Umbilical cord (tissue), 2 donors: ENCODE measurements around the gene SSH3. TPM values are rescaled to one million over a fixed set of nuclear protein-coding genes. Genes with fewer than 3 reads are reported as not detected.
A peak's percentile ranks its signal among the peaks of the same experiment; 100 is the strongest.

Experiments used
- DNase-seq: peaks from one replicate; pipeline ENCODE4 v3.0.0-alpha.2; 2015; ENCODE audit warnings: low spot score
- total RNA-seq: library from RNA; depleted of rRNA; stranded (reverse); fragments of >200 nt; gene quantifications from one replicate; pipeline ENCODE4 v1.2.3, GENCODE V29; 2014; ENCODE audit warnings: low replicate concordance; ENCODE audit not compliant: insufficient read depth

The SSH3 gene
- total RNA-seq, 1 donor from 2014 or later = 7.5 TPM

DNA sequence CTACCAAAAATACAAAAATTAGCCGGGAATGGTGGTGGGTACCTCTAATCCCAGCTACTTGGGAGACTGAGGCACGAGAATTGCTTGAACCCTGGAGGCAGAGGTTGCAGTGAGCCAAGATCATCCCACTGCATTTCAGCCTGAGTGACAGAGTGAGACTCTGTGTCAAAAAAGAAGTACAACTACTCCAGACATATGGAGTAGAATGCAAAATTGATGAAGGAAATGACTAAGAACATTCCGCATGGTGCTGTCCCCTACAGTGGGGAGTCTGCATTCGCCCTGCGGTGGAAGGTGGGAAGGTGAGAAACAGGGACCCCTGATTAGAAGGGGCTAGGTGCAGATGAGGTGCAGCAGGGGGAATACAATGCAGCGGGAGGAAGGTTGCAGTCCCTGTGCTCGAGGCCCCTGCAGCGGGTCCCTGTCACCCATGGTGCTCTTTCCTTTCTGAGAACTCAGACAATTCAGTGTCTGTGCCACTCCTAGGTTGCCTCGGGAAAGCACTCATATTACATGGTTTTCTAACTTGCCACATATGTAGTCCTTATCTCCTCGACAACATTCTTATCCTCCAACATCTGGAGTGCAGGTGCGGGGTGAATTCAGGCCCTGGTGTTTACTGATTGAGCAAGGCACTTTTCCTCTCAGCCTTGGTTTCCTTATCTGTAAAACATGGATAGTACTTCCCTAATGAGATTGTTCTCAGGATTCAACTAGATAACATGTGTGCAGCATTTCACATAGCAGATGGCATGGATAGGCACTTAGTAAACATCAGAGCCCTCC, 44.8 kb downstream of the SSH3 start:
- DNase-seq = no peak

DNA sequence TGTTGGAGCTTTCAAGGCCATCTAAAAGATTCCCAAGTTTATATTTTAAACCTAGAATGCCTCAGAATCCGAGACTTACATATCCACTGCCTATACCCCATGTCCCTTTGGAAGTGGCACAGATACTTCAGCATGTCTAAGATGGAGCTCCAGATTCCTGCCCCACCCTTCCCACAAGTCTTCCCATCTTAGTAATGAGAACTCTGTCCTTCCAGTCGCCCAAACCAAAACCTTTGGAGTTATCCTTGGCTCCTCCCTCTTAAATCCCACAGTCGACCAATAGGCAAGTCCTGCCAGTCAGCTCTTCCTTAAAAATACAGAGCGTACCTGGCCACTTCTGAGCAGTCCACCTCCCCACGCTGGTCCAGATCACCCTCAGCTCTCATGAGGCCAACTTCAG, 45.7 kb downstream of the SSH3 start:
- DNase-seq = no peak

DNA sequence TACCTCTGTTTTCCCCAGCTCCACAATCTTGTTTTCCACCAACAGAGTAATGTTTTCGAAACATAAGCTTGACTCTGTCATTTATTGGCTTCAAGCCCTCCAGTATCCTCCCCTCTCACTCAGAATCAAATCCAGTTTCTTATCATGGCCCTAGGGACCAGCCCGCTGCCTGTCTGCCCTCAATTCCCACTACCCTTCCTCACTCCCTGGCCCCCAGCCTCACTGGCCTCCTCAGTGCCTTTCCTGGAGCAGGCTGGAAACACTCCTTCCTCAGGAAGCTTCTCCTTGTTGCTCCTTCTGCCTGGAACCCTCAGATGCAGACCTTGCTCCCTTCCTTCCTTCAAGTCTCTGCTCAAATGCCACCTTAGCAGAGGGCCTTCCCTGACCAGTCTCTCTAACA, 46.1 kb downstream of the SSH3 start:
- no peak for DNase-seq

DNA sequence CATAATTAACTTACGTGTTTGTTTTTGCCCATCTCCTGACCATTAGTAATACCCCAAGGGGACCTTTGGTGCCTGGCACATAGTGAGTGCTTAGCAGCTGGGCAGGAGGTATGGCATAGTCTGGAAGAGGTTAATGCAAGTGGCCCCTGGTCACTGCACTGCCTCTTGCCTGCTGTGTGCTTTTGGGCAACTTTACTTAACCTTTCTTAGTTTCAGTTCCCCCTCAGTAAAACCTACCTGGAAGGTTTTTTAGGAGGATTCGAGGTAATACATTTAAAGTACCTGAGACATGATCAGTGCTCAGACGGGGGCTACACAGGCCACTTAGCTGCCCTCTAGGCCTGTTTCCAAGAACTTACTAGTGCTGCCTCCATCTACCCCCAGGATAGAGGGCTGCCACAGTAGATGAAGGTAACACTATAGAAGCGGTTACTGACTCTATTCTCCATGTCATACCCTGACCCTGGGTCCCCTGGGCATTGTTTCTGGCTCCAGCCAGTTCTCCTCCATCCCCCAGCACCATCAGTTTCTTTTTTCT, 46.7 kb downstream of the SSH3 start:
- DNase-seq = no peak

DNA sequence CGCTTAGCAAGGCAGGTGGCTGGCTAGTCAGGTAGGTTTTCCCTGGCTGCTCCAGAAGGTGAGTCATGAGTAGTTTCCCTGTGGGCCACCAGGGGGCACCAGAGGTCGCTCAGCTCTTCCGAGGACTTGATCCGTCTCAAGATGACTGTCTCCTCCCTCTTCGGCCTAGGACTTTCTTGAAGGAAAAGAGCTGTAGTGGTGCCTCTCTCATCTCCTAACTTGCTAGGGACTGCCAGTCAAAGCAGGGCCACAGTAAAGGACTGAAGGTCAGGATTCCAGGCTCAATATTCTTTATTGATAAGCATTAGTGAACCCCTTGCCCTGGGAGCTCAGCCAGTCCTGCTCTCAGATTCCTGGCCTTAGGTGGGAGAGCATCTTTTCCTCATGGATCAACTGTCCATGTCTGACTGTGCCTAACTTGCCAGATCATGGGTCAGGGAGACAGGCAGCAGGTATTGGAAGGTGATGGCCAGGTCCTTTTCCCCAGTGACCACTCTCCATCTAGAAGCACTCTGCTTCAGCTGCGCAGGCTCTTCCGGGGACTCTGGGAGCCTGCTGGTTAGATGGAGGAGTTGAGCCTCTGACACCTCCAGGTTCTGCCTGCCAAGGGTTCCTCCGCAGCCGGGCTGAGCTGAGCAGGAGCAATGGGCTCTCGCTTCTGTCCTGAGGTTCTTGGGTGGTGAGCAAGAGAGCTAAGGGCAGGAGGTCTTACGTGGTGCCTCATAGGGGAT, 48.1 kb downstream of the SSH3 start:
- peak; percentile 81 for DNase-seq

DNA sequence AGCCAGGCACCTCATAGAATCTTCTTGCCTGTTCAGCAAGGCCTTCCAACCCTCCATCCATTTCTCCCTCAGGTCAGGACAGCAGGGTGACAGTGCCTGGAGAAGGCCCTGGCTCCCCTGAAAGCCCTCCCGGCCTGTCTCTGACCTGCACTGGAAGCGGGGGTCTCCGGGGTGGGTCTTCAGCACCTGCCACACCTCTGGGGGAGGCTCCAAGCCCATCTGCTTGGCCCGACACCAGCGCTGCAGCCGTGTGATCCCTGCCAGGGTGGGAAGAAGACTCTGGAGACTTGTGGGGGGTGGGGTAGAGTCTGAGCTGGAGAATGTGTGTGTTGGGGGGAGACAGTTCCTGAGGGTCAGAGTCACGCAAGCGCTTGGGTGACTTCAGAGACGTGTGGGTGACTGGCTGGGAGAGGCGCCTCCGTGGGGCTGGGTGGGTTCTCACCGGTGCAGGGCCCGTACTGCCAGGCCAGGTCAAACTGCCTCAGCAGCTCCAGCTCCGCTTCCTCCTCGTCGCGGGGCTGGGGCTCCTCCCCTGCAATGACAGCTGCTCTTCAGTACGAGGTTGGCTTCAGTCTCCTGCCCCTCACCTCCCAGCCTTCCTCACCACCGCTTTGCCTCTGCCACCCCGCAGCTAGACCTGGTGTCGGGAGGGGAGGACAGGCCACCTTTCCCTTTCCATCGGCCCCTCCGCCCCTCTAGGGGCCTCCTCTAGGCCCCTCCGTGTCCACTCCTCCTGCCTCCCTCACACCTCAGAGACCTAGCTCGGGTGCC, 49.4 kb downstream of the SSH3 start:
- DNase-seq = no peak

DNA sequence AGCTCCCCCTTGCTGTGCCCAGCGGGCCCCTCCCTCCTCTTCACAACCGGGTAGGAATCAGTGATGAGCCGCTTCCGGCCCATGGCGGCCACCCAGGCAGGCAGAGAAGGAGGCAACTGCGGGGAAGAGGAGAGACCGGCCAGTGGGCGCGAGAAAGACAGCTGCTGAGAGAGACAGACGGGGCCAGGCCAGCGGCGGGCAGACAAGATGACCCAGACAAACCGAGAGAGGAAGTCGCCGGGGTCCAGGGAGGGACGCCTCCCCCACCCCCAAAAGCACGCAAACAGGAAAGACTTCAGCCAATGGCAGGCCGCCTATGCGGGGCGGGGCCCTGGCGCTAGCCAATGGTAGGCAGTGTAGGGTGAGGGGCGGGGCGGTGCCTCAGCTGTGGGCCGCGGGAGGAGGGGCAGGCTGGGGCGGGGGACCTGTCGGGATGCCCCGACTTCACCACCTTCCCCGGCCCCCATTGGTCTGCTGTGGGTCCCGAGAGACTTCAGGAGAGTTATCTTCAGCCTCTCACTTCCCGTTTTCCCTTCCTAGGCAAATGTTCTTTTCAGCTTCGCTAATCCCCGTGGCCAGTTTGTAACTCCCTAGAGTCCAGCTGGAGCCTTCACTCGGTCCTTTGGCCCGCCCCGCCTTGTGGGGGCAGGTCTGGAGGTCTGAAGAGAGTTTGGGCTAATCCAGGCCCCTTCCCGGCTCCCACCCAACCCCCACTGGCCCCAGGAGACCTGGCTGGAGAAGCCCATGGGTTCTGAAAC, 50.2 kb downstream of the SSH3 start, which contains the start of gene POLD4:
Gene POLD4 (minus strand): TSS at position 230 of the 758 bp plus-strand sequence. CDS start 147 bp downstream, at position 83.
- DNase-seq = peak; percentile 98

DNA sequence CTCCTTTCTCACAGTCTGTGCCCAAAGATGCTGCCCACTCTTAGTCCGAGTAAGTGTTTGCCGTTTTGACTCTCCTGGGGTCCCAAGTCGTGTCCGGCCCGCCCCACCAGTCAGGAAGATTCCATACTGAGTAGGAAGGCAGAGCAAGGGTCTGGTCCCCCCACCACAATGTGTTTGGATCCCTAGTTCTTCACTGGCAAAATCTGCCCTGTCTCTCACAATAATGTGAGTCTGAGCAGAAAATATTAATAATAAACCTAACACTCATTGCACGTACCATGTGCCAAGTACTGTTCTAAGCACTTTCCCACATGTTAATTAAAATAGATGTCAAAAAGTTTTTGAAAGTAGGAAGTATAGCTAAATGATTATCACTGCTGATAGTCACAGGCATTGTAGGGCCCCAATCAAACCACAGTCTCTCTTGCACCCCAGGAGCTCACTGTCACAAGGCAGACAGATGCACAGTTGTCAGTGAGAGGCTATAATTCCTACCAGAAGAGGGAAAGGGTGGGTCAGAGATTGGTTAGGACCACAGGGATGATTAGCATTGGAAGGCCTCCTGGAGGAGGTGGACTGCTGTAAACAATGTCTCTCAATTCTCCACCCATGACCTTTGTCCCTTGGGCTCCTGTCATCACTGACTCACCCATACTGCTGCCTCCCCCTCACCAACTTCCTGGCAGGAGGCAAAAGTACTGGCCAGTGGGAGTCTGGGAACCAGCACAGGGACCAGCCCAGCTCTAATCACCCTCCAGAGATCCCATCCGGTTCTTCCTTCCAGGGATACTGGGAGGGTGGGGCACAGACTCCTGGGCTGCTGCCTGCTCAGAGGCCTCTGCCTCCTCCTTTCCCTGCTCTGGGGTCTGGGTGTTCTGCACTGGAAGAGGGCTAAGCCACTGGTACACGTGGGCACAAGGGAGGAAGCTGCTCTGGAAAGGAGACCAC, 51.0 kb downstream of the SSH3 start:
- DNase-seq = peak; percentile 94

DNA sequence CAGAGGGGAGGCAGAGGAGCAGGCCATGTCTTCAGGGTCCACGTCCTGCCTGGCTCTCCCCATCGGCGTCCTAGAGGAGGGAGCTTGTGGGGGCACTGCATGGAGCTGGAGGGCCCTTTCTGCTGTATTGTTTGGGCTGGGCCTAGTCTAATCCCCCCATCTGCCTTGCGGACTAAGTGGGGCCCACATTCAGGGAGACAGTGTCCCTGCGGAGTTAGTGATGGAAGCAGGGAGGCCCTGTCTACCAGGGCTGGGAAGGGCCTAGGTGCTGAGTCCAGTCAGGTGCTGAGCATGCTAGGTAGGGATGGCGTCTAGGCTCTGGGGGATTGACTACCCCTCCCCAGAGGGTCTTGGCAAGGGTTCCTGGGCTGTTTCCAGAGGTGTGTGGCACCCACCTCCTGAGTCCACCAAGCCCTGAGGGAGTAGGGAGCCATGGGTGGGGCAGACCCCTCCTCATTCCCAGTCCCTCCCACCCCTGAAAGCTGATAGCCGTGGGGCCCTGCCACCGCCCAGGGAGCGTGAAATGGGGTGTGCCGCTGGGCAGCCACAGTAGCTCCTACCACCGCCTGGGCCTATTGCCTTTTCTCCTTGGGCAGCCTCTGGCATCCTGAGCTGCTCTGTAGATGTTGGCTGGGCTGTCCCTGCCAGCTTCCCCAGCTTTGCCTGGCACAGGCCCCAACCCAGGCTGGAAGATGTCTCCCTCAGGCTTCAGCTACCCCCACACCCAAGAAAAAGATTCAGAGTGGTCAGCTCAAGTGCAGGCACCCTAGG, 51.9 kb downstream of the SSH3 start:
- DNase-seq = no peak

DNA sequence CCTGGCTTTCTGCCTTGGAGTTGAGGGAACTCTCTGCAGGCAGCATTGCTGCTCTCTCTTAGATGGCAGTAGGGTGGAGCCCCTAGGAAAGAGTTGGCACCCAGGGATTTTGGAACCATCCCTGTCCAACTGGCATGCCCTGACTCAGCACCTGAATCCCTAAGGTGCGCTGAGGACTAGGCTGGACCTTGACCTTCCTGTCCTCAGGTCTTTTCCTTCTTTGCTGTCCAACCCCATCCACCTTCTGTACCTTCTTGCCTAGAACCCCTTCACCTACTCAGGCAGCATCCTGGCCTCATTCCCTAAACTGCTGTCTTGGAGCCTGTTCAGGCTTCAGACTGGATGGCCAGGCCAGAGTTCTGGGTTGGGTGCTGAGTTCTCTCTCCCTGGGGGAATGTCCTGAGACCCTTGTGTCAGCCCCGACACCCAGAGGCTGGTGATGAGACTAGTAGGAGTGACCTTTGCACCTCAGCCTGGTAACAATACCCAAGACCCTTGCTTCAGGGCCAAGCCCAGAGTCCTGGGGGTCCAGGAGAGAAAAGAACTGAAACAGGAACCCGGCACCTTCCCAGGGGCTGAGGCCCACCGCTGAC, 52.6 kb downstream of the SSH3 start:
- DNase-seq = no peak

DNA sequence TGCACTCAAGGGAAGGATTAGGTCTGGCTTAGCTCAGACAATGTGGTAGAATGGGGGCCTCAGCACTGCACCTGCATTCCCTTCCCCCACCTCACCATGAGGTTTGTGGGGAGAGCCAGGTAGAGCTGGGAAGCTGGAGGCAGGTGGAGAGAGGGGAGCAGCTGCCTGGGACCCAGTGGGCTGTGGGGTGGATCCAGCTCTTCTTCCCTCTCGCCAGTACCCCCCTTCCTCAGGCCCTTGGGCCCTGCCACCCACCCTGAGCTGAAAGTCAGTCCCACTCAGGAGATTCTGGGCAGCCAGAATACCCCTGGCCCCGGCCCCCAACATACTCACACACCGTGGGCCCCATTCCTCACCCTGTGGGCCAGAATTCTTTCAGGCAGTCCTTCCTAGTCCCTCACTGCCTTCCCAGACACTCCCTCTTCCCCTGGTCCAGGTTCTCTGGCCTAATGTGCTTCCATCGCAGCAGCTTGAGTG, 53.1 kb downstream of the SSH3 start:
- DNase-seq = no peak

DNA sequence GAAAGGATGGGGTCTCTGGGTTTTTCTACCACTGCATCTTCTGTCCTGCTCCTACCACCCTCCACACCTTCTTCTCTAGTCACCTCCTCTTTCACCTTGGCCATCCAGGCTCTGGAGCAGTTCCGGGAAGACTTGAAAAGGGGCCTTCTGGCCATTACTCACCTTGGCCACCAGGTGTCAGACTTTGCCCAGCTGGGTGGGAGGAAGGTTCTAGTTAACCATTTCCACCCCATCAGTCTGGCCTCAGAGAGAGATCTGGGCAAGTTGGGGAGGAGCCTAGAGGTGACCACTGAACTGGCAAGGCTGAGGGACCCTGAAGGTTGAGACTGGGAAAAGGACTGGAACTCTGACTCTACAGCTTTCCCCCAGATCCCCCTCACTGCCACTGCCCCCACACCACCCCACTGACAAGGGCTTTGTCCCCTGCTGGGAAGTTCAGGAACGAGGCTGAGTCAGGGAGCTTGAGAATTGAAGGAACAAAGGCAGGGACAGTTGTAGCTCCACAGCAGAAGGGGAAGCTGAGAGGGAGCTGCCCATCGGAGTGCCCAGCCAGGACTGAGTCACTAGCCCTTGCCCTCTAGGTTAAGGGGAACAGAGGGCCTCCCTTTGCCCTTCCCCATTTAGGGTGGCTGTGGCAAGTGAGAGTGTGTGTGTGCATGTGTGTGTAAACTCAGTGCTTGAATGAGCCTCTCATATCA, 53.7 kb downstream of the SSH3 start:
- DNase-seq = peak; percentile 86

DNA sequence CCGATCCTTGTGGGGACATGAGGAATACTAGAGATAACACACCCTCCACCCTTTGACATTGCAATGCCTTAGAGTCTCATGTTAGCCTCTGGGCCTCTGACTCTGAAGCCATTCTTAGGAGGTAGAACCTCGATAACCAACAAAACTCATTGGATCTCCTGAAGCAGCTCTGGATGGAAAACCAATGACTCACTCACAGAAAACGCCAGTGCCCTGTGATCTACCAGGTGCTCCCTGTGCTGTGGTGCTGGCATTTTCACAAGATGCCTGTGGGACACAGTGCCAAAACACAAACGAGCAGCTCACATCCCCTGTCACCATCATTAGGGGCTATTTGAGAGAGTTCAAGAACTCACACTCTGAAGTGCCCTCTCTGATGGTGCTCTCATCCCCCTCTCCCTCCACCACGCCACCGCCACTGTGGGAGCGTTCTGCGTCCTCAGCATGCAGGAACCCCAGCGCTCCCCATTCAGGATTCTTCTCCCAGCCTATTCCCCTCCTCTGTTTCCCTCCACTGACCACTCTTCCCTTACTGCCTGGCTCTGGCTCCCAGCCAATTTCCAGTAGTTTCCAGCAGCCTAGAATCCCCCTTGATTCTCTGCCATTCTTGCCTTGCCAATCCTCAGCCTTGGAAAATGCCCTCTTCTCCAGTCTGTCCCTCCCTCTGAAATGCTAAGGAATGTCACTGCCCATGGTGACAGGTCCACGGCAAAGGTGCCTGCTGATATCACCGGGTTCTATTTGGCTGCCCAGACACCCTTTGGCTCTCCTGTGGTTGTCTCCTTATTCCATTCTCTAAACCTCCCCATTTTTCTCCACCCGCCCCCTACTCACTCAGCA, 54.7 kb downstream of the SSH3 start:
- peak; percentile 21 for DNase-seq
